MCF 10A (cell line): Measurements from ENCODE around the gene PIK3CD. TPM values are rescaled to one million over a fixed set of nuclear protein-coding genes. Genes with fewer than 3 reads are reported as not detected.
A peak's percentile ranks its signal among the peaks of the same experiment; 100 is the strongest.

Experiments used
- BruUV-seq: library from RNA; stranded (reverse); fragments of 400-500 nt; replicated peaks from 2 replicates; lab custom pipeline; 2021; lab: Mats Ljungman, UMichigan
- CTCF ChIA-PET: fragments of 300-600 bp; sonication (Branson Sonifier 250); formaldehyde crosslinking; extraction: SDS; loops from one replicate; lab custom pipeline; 2021; ENCODE audit warnings: antibody characterized with exemption, inconsistent platforms; lab: Yijun Ruan, JAX
- POLR2A ChIA-PET: fragments of 300-600, 350-650 bp; sonication (Branson Sonifier 250); formaldehyde crosslinking; extraction: SDS; loops from one replicate; lab custom pipeline; 2020; ENCODE audit warnings: antibody characterized with exemption, inconsistent platforms; lab: Yijun Ruan, JAX
- DNase-seq: peaks from one replicate; pipeline ENCODE4 v3.0.0-alpha.2; 2018; ENCODE audit not compliant: unreplicated experiment
- H3K27ac Mint-ChIP-seq: one replicate; pipeline ENCODE4 v1.8.0; 2022; ENCODE audit warnings: mild to moderate bottlenecking, low read depth, mixed read lengths; ENCODE audit not compliant: unreplicated experiment
- H3K27me3 Mint-ChIP-seq: one replicate; pipeline ENCODE4 v1.8.0; 2022; ENCODE audit warnings: mixed read lengths; ENCODE audit not compliant: insufficient read depth, unreplicated experiment
- H3K36me3 Mint-ChIP-seq: one replicate; pipeline ENCODE4 v1.8.0; 2022; ENCODE audit warnings: mild to moderate bottlenecking, moderate library complexity, mixed read lengths; ENCODE audit not compliant: insufficient read depth, unreplicated experiment
- H3K4me1 Mint-ChIP-seq: one replicate; pipeline ENCODE4 v1.8.0; 2022; ENCODE audit warnings: mixed read lengths; ENCODE audit not compliant: insufficient read depth, unreplicated experiment
- H3K4me3 Mint-ChIP-seq: one replicate; pipeline ENCODE4 v1.8.0; 2022; ENCODE audit warnings: mild to moderate bottlenecking, moderate library complexity, mixed read lengths; ENCODE audit not compliant: unreplicated experiment
- H3K9me3 Mint-ChIP-seq: one replicate; pipeline ENCODE4 v1.8.0; 2022; ENCODE audit warnings: mixed read lengths; ENCODE audit not compliant: unreplicated experiment
- CTCF ChIP-seq: fragments of 200-600 bp; IDR thresholded peaks from one replicate; pipeline ENCODE4 v1.8.0; 2022; ENCODE audit warnings: antibody characterized with exemption, mild to moderate bottlenecking; ENCODE audit not compliant: unreplicated experiment
- intact Hi-C: fragments of 100-400 bp; cut with micrococcal nuclease; formaldehyde crosslinking; loops from 2 replicates; pipeline ENCODE4 v1.14.1; 2022
- total RNA-seq: library from RNA; stranded (reverse); gene quantifications from 2 replicates; pipeline ENCODE4 v1.2.3, GENCODE V29; 2022

The PIK3CD gene
- total RNA-seq, 1 experiment from 2014 or later = 7.0 TPM

GRCh38 chr1:9720785-9721605, 69.5 kb downstream of the PIK3CD start:
- no peak for DNase-seq
- no TSS peak for BruUV-seq
- no peak overlapping the region for H3K4me3 Mint-ChIP-seq
- CTCF ChIA-PET = interaction anchor here (0.5 to 2.4 kb wide), 10 partner anchors 11 to 169 kb away, joined by 3 to 9 read pairs (median 4); partner anchors contain the start of gene TMEM201
- no peak for TF ChIP-seq CTCF
- no peaks in the 10 kb centered on the region for H3K9me3 Mint-ChIP-seq
- intact Hi-C loops = no loop called here
- H3K27ac Mint-ChIP-seq = no peak overlapping the region
- H3K27me3 Mint-ChIP-seq = no peaks in the 10 kb centered on the region
- POLR2A ChIA-PET = no interaction called here
- H3K4me1 Mint-ChIP-seq = peaks cover 6% of the 10 kb centered on the region
- H3K36me3 Mint-ChIP-seq = peaks cover 6% of the 10 kb centered on the region

- H3K4me1 Mint-ChIP-seq = peaks cover 6% of the 10 kb centered on the region
- POLR2A ChIA-PET = interaction anchor here (0.5 kb wide), 1 partner anchor 23 kb away, joined by 3 read pairs; no protein-coding TSS in a partner anchor
- H3K27me3 Mint-ChIP-seq = no peaks in the 10 kb centered on the region
- H3K27ac Mint-ChIP-seq = no peak overlapping the region
- H3K4me3 Mint-ChIP-seq = no peak overlapping the region
- intact Hi-C loops = no loop called here
- peak; percentile 46 for TF ChIP-seq CTCF
- peaks cover 10% of the 10 kb centered on the region for H3K36me3 Mint-ChIP-seq
- DNase-seq = peak; percentile 30
- CTCF ChIA-PET = interaction anchor here (0.5 to 2.4 kb wide), 10 partner anchors 12 to 168 kb away, joined by 3 to 9 read pairs (median 4); partner anchors contain the start of gene TMEM201
- no TSS peak for BruUV-seq
- H3K9me3 Mint-ChIP-seq = no peaks in the 10 kb centered on the region
Measured at GRCh38 chr1:9721606-9722377, 70.3 kb downstream of the PIK3CD start.

- TF ChIP-seq CTCF = no peak
- intact Hi-C loops = no loop called here
- H3K9me3 Mint-ChIP-seq = no peaks in the 10 kb centered on the region
- BruUV-seq = no TSS peak
- peaks cover 16% of the 10 kb centered on the region for H3K36me3 Mint-ChIP-seq
- DNase-seq = no peak
- H3K27ac Mint-ChIP-seq = no peak overlapping the region
- CTCF ChIA-PET = interaction anchor here (0.7 to 1.8 kb wide), 3 partner anchors 56 to 95 kb away, joined by 3 to 7 read pairs (median 4); no protein-coding TSS in a partner anchor
- POLR2A ChIA-PET = interaction anchor here (0.5 kb wide), 1 partner anchor 22 kb away, joined by 3 read pairs; no protein-coding TSS in a partner anchor
- no peak overlapping the region for H3K4me3 Mint-ChIP-seq
- no peaks in the 10 kb centered on the region for H3K27me3 Mint-ChIP-seq
- H3K4me1 Mint-ChIP-seq = peaks cover 6% of the 10 kb centered on the region
Measured at GRCh38 chr1:9722378-9722749, 70.8 kb downstream of the PIK3CD start.
